ENCODE data around the gene LCE5A.

LCE5A gene, protein sequence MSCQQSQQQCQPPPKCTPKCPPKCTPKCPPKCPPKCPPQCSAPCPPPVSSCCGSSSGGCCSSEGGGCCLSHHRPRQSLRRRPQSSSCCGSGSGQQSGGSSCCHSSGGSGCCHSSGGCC

DNA sequence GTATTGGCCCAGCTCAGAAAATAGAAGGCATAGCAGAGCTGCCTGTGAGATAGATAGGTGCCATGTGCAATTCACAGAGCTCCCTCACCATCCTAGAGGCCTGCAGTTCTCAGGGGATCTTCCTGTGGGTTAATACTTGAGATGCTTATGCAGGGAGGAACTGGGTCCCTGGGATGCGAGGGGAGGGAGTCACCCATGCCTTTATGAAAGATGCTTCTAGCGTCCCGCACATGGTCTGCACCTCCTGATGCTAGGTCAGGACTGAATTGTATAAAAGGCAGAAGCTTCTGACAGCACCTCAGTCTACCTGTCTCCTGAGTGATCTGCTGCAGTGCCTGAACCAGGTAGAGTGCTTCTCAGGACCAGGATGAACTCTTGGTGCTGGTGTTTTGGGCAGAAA, at the start of gene LCE5A:
LCE5A (plus strand) TSS at position 301 of the 400 bp plus-strand sequence. CDS start 732 bp downstream, outside the sequence.
- no peak within 1 kb of the TSS for H3K4me2 ChIP-seq (ENCODE audit: insufficient read depth, low read length)
- TF ChIP-seq EZH2 (IDR thresholded peaks at IDR 0.05; ENCODE audit: borderline replicate concordance, low read depth, low read length, severe bottlenecking), result no peak
- TF ChIP-seq, protein P1, sequence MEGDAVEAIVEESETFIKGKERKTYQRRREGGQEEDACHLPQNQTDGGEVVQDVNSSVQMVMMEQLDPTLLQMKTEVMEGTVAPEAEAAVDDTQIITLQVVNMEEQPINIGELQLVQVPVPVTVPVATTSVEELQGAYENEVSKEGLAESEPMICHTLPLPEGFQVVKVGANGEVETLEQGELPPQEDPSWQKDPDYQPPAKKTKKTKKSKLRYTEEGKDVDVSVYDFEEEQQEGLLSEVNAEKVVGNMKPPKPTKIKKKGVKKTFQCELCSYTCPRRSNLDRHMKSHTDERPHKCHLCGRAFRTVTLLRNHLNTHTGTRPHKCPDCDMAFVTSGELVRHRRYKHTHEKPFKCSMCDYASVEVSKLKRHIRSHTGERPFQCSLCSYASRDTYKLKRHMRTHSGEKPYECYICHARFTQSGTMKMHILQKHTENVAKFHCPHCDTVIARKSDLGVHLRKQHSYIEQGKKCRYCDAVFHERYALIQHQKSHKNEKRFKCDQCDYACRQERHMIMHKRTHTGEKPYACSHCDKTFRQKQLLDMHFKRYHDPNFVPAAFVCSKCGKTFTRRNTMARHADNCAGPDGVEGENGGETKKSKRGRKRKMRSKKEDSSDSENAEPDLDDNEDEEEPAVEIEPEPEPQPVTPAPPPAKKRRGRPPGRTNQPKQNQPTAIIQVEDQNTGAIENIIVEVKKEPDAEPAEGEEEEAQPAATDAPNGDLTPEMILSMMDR (IDR thresholded peaks at IDR 0.05; ENCODE audit: borderline replicate concordance, extremely low read depth, low read length, poor library complexity, severe bottlenecking), result no peak
- DNase-seq (no peak), ATAC-seq (ENCODE audit: insufficient read depth, low read depth) (no peak)
- no peak within 1 kb of the TSS for H2AFZ ChIP-seq (ENCODE audit: low read depth, low read length)
- H3K36me3 ChIP-seq (ENCODE audit: insufficient read depth, low read length), result no peaks in the 10 kb centered on the region
- peaks cover 9% of the 10 kb centered on the region for H3K27me3 ChIP-seq (ENCODE audit: insufficient read depth, low read length, poor library complexity)
- no peaks in the 10 kb centered on the region for H3K79me2 ChIP-seq (ENCODE audit: insufficient read depth, low read length)
- H3K9me3 ChIP-seq (ENCODE audit: insufficient read depth, low read length, severe bottlenecking), result no peaks in the 10 kb centered on the region
- no peaks in the 10 kb centered on the region for H3K4me1 ChIP-seq (ENCODE audit: insufficient read depth, low read length)
- no peak within 1 kb of the TSS for H3K27ac ChIP-seq (ENCODE audit: low read length)
- H3K9ac ChIP-seq (ENCODE audit: low read depth, low read length), result no peak within 1 kb of the TSS
- H3K4me3 ChIP-seq (ENCODE audit: low read depth in 1 of 2, low read length in 2 of 2), result no peak within 1 kb of the TSS
- no peaks in the 10 kb centered on the region for H4K20me1 ChIP-seq (ENCODE audit: insufficient read depth, low read length)

DNA sequence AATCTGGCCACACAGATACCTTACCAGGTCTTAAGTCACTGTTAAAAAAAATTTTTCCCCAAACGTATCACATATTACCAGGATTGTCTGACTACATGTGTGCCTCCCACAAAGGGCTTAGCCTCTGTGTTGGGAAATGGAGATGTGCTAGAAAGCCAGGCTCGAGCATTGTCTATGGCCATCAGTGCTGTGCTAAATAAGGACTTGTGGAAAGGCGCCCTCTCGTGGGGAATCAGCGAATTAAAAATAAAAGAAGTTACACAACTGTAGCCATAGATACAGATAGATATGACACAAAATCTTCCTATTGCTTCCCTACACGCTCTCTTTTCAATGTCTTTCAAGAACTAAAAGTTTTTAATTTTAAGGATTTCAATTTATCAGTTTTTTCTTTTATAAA, 49.1 kb upstream of the LCE5A start:
- peaks cover 4% of the 10 kb centered on the region; the same call in 1 of the 2 replicates for H3K4me1 ChIP-seq (ENCODE audit: insufficient read depth, low read length)
- peaks cover 4% of the 10 kb centered on the region for H3K9me3 ChIP-seq (ENCODE audit: insufficient read depth, low read length, severe bottlenecking)
- ATAC-seq (ENCODE audit: insufficient read depth, low read depth), result peak; percentile 83
- H3K36me3 ChIP-seq (ENCODE audit: insufficient read depth, low read length), result no peaks in the 10 kb centered on the region
- H2AFZ ChIP-seq (ENCODE audit: low read depth, low read length), result no peak overlapping the region
- H3K9ac ChIP-seq (ENCODE audit: low read depth, low read length), result no peak overlapping the region
- TF ChIP-seq EZH2 (IDR thresholded peaks at IDR 0.05; ENCODE audit: borderline replicate concordance, low read depth, low read length, severe bottlenecking), result no peak
- TF ChIP-seq, protein P1 (IDR thresholded peaks at IDR 0.05; ENCODE audit: borderline replicate concordance, extremely low read depth, low read length, poor library complexity, severe bottlenecking), result peak; percentile 74
- no peaks in the 10 kb centered on the region for H3K79me2 ChIP-seq (ENCODE audit: insufficient read depth, low read length)
- no peak overlapping the region for H3K27ac ChIP-seq (ENCODE audit: low read length)
- no peaks in the 10 kb centered on the region for H3K27me3 ChIP-seq (ENCODE audit: insufficient read depth, low read length, poor library complexity)
- H3K4me3 ChIP-seq (ENCODE audit: low read depth in 1 of 2, low read length in 2 of 2), result no peak overlapping the region
- peak; percentile 53 for DNase-seq
- no peaks in the 10 kb centered on the region for H4K20me1 ChIP-seq (ENCODE audit: insufficient read depth, low read length)
- no peak overlapping the region for H3K4me2 ChIP-seq (ENCODE audit: insufficient read depth, low read length)

DNA sequence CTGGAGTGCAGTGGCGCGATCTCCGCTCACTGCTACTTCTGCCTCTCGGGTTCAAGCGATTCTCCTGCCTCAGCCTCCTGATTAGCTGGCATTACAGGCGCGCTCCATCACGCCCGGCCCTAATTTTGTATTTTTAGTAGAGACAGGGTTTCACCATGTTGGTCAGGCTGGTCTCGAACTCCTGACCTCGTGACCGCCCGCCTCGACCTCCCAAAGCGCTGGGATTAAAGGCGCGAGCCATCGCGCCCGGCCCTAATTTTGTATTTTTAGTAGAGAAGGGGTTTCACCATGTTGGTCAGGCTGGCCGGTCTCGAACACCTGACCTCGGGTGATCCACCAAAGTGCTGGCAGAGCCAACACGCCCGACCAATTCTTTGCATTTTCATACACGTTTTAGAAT, 48.0 kb upstream of the LCE5A start:
- H3K36me3 ChIP-seq (ENCODE audit: insufficient read depth, low read length), result no peaks in the 10 kb centered on the region
- H2AFZ ChIP-seq (ENCODE audit: low read depth, low read length), result no peak overlapping the region
- H3K4me3 ChIP-seq (ENCODE audit: low read depth in 1 of 2, low read length in 2 of 2), result no peak overlapping the region
- ATAC-seq (ENCODE audit: insufficient read depth, low read depth), result no peak
- TF ChIP-seq EZH2 (IDR thresholded peaks at IDR 0.05; ENCODE audit: borderline replicate concordance, low read depth, low read length, severe bottlenecking), result no peak
- TF ChIP-seq, protein P1 (IDR thresholded peaks at IDR 0.05; ENCODE audit: borderline replicate concordance, extremely low read depth, low read length, poor library complexity, severe bottlenecking), result no peak
- H3K4me2 ChIP-seq (ENCODE audit: insufficient read depth, low read length), result no peak overlapping the region
- H3K4me1 ChIP-seq (ENCODE audit: insufficient read depth, low read length), result peaks cover 4% of the 10 kb centered on the region; the same call in 1 of the 2 replicates
- no peak overlapping the region for H3K27ac ChIP-seq (ENCODE audit: low read length)
- DNase-seq, result no peak
- no peaks in the 10 kb centered on the region for H3K79me2 ChIP-seq (ENCODE audit: insufficient read depth, low read length)
- H3K9ac ChIP-seq (ENCODE audit: low read depth, low read length), result no peak overlapping the region
- no peaks in the 10 kb centered on the region for H3K27me3 ChIP-seq (ENCODE audit: insufficient read depth, low read length, poor library complexity)
- peaks cover 4% of the 10 kb centered on the region for H3K9me3 ChIP-seq (ENCODE audit: insufficient read depth, low read length, severe bottlenecking)
- no peaks in the 10 kb centered on the region for H4K20me1 ChIP-seq (ENCODE audit: insufficient read depth, low read length)
